Fibroblast of mammary gland (primary cell): ENCODE results near the gene IL32.

ENCODE experiments used
- DNase-seq: peaks from one replicate; pipeline ENCODE4 v3.0.0-alpha.2; 2010; ENCODE audit warnings: low read depth
- H3K4me3 ChIP-seq: 2 replicates; pipeline ENCODE4 v1.5.1; 2011; ENCODE audit warnings: low read depth, mild to moderate bottlenecking, low read length, moderate library complexity; ENCODE audit not compliant: control insufficient read depth
- TF ChIP-seq, protein P1 (sequence below): conservative IDR thresholded peaks from 2 replicates; pipeline ENCODE4 v1.5.1; 2011; ENCODE audit warnings: low read depth, low read length, inconsistent platforms; ENCODE audit not compliant: control insufficient read depth, insufficient read depth

Gene IL32

DNA sequence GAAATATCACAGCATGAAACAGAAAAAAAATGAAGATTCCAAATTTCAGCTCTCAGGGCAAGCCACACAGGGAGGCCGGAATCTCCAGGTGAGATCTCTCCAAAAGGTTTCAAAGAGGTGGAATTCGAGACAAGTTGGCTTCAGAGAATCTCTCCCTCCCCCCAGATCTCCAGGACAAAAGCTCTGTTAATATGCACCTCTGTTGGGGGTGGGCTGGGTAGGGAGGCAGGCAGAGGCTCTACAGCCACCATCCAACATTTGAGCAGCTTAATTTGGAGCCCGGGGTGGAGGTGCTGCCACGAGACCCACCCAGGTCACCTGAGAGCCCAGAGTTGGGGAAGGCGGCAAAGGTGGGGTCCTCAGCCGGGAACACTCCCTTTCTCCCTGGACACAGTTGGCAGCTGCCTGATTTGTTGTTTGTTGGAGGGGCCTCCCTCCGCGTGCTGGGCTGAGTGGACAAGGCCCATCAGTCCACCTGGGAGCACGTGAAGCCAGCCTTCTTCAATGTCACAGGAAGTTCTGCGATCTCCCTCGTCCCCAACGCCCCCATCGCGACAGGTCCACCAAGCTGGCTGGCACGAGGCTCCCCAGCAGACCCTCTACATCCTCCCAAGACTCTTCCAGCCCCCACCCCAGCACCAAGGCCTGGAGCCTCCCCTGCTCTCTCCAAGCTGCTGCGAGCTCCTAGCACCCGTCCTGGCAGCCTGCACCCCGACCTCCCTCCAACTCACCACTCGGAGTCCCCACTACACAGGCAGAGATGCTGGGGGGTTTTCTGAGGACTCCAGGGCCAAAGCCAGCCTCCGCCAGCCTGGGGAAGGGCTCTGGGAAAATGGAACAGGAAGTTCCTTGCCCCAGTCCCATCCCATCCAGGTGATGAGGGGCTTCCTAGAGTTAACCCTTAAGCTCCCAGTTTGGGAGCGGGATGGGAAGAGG, 33.3 kb downstream of the IL32 start, which contains the start of gene ZSCAN10:
ZSCAN10 (minus strand) TSS at position 836 of the 936 bp plus-strand sequence. CDS start 6,357 bp downstream, outside the sequence.
- peak within 1 kb of the TSS; percentile 15 for H3K4me3 ChIP-seq

DNA sequence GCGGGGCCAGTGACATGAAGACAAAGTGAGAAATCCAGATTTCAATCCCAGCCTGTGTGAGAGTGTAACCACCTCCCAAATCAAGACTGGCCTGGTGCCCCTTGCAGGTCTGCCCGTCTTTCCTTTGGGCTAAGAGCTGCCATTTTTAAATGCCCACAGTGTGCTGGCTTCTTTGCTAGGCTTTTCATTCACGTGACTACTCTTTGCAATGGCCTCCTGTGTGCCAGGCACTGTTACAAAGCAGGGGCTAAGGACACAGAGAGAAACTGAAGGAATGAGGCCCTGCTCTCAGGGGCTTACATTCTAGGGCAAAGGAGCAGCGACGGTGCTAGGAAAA, 33.9 kb downstream of the IL32 start:
- TF ChIP-seq, protein P1, sequence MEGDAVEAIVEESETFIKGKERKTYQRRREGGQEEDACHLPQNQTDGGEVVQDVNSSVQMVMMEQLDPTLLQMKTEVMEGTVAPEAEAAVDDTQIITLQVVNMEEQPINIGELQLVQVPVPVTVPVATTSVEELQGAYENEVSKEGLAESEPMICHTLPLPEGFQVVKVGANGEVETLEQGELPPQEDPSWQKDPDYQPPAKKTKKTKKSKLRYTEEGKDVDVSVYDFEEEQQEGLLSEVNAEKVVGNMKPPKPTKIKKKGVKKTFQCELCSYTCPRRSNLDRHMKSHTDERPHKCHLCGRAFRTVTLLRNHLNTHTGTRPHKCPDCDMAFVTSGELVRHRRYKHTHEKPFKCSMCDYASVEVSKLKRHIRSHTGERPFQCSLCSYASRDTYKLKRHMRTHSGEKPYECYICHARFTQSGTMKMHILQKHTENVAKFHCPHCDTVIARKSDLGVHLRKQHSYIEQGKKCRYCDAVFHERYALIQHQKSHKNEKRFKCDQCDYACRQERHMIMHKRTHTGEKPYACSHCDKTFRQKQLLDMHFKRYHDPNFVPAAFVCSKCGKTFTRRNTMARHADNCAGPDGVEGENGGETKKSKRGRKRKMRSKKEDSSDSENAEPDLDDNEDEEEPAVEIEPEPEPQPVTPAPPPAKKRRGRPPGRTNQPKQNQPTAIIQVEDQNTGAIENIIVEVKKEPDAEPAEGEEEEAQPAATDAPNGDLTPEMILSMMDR: no peak
- no peak overlapping the region for H3K4me3 ChIP-seq
- DNase-seq: no peak

More for the DNA sequence above, 33.3 kb downstream of the IL32 start, which contains the start of gene ZSCAN10:
- TF ChIP-seq, protein P1: no peak
- DNase-seq: no peak

DNA sequence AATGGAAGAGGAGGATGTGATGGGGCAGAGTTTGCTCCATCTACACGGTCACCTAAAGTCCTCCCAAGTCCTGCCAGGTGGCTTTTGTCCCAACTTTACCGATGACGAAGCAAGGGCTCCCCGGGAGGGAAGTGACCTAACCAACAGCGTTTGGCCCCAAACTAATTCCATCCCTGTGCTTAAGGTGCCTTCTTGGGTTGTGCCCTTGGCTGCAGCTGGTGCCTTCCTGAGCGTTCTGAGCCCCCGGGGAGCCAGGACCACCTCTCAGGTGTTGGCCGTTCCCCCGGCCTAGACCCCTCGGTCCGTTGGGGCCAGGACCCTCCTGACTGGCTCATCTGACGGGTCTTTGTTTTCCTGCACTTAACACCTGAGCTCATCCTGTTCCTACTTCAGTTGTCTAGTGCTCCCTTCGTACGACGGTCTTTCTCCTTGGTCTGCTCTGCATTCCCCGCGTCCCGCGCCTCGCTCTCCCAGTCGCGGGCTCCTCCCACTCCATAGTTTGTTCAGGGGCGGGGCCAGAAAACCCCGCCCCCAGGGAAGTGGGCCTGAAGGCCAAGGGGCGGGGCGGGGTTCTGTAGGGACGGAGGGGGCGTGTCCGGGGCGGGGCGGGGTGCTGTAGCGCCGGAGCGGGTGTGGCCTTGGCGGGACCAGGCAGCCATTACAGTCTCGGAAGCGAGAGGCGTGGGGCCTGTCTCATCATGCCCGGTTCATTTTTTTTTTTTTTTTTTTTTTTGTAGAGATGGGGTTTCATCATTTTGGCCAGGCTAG, 34.5 kb downstream of the IL32 start:
- TF ChIP-seq, protein P1: no peak
- DNase-seq: peak; percentile 81
- peak overlapping the region; percentile 15 for H3K4me3 ChIP-seq

DNA sequence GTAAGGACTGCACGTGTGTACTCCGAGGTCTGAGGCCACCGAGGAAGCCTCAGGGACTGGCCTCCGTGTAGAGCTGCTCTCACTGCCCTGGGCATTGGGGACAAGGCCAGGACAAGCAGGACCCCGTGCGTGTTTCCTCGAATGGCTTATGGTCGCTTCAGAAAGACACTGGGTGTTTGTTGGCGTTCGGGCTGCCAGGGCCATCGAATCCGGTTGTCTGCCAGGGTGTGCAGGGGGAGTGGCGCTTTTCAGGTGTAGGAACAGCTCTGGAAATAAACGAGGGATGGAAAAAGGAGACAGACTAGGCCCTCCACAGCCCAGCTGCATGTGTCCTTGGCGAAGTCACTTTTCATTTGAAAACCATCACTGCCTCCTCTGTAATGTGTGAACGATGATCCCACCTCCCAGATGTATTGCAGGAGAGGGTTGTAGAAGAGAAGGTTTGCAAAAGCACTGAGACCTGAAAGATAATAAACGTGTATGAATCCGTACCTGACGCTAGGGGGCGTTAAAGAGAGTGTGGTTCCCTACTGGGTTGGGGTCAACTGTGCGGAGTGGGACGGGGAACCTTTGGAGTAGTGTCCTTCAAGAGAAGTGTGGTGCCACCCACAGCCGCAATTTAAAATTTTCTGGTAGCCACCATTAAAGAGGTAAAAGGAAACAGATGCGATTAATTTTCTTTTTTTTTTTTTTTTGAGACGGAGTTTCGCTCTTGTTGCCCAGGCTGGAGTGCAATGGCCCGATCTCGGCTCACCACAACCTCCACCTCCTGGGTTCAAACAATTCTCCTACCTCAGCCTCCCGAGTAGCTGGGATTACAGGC, 35.8 kb downstream of the IL32 start:
- no peak overlapping the region for H3K4me3 ChIP-seq
- TF ChIP-seq, protein P1: peak; percentile 67
- DNase-seq: peak; percentile 39

DNA sequence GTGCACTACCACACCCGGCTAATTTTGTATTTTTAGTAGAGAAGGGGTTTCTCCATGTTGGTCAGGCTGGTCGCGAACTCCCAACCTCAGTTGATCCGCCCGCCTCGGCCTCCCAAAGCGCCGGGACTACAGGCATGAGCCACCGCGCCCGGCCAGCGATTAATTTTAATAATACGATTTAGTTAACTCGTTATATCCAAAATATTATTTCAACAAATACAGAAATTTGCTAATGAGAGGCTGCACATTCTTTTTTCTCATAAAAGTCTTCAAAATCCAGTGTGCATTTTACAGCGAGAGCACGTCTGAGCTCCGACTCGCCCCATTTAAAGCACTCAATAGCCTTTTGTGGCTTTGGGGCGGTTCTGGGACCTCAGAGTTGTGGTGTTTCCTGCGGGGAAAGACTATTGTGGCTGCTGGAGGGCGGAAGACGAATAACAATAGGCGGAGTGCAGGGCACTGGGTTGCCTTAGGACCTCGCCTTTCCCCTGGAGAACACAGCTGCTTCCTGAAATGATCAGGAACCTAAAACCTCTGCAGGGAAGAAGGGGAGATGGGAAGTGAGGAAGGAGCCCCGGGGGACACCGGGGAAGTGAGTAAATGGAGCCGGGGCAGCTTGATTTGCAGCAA, 36.5 kb downstream of the IL32 start:
- TF ChIP-seq, protein P1: no peak
- DNase-seq: no peak
- no peak overlapping the region for H3K4me3 ChIP-seq
